B cell (primary cell): ENCODE measurements around the gene CA7. TPM values are rescaled to one million over a fixed set of nuclear protein-coding genes. Genes with fewer than 3 reads are reported as not detected.

Experiments used
- ATAC-seq: fragments of 200-7000 bp; cut with Tn5 transposase; one replicate; pipeline ENCODE4 v1.10.0; 2021; ENCODE audit warnings: low read depth, mild to moderate bottlenecking, moderate number of reproducible peaks, moderate library complexity
- CTCF ChIA-PET: fragments of 350-600 bp; sonication (Branson Sonifier 250); formaldehyde crosslinking; loops from one replicate; lab custom pipeline; 2021; ENCODE audit warnings: antibody characterized with exemption, inconsistent platforms; lab: Charles Lee
- POLR2A ChIA-PET: fragments of 350-600 bp; sonication (Branson Sonifier 250); formaldehyde crosslinking; loops from one replicate; lab custom pipeline; 2021; ENCODE audit warnings: antibody characterized with exemption; lab: Charles Lee
- DNase-seq: peaks from one replicate; pipeline ENCODE4 v3.0.0; 2013
- H2AFZ ChIP-seq: 2 replicates; pipeline ENCODE4 v1.6.1; 2012; ENCODE audit warnings: mild to moderate bottlenecking, low read depth, low read length; ENCODE audit not compliant: insufficient read depth, poor library complexity, severe bottlenecking
- H3K27ac ChIP-seq, 2 donors: 1 replicate in 1 of 2; 2 replicates in 1 of 2; pipeline ENCODE4 v1.5.1; 2012 to 2013; ENCODE audit warnings: low read length in 2 of 2, mild to moderate bottlenecking in 2 of 2, moderate library complexity in 1 of 2
- H3K27me3 ChIP-seq, 4 experiments: fragments of 200-600 bp in 1 of 4; sonication (generic) in 1 of 4; replicated peaks in 1 of 4; 1 replicate in 2 of 4; 2 replicates in 2 of 4; pipeline versions ENCODE4 v1.6.1 to v1.7.0; 2013 to 2016; ENCODE audit warnings: low read length in 3 of 4, mild to moderate bottlenecking in 2 of 4, mixed read lengths in 1 of 4, moderate library complexity in 1 of 4; ENCODE audit not compliant: insufficient read depth in 4 of 4, control insufficient read depth in 3 of 4; ENCODE audit errors: control extremely low read depth in 1 of 4
- H3K36me3 ChIP-seq, 2 experiments: replicated peaks in 1 of 2; 1 replicate in 1 of 2; 2 replicates in 1 of 2; pipeline versions ENCODE4 v1.6.1 to v1.7.1; 2013; ENCODE audit warnings: low read length in 1 of 2; ENCODE audit not compliant: insufficient read depth in 2 of 2, control insufficient read depth in 1 of 2; ENCODE audit errors: control extremely low read depth in 1 of 2, extremely low read depth in 1 of 2
- H3K4me1 ChIP-seq, 2 donors: fragments of 200-600 bp in 1 of 2; sonication (generic) in 1 of 2; 1 replicate in 1 of 2; 2 replicates in 1 of 2; pipeline versions ENCODE4 v1.5.1 to v1.6.1; 2013 to 2017; ENCODE audit warnings: low read length in 2 of 2; ENCODE audit not compliant: control insufficient read depth in 2 of 2, insufficient read depth in 2 of 2
- H3K4me2 ChIP-seq: replicated peaks from 2 replicates; pipeline ENCODE3; 2012; ENCODE audit warnings: mild to moderate bottlenecking, low read depth, low read length; ENCODE audit not compliant: poor library complexity, severe bottlenecking
- H3K4me3 ChIP-seq, 5 experiments: fragments of 200-600 bp in 1 of 5; sonication (generic) in 1 of 5; 1 replicate in 3 of 5; 2 replicates in 2 of 5; pipeline versions ENCODE4 v1.5.1 to v1.7.0; 2011 to 2016; ENCODE audit warnings: low read length in 4 of 5, mild to moderate bottlenecking in 4 of 5, low read depth in 2 of 5, control low read depth in 1 of 5, moderate library complexity in 1 of 5; ENCODE audit not compliant: insufficient read depth in 1 of 5; ENCODE audit errors: control extremely low read depth in 1 of 5, extremely low read depth in 1 of 5
- H3K79me2 ChIP-seq: fragments of 200-600 bp; sonication (generic); one replicate; pipeline ENCODE4 v1.6.0; 2016; ENCODE audit warnings: low read length; ENCODE audit not compliant: control insufficient read depth, insufficient read depth
- H3K9ac ChIP-seq: fragments of 200-600 bp; sonication (generic); 2 replicates; pipeline ENCODE4 v1.6.1; 2017; ENCODE audit warnings: mild to moderate bottlenecking, low read length, moderate library complexity
- H3K9me3 ChIP-seq, 3 donors: one replicate each; pipeline versions ENCODE4 v1.6.1 to v1.7.1; 2013; ENCODE audit warnings: low read length in 2 of 3; ENCODE audit not compliant: control insufficient read depth in 2 of 3, insufficient read depth in 1 of 3; ENCODE audit errors: control extremely low read depth in 1 of 3
- H4K20me1 ChIP-seq: 2 replicates; pipeline ENCODE4 v1.6.0; 2012; ENCODE audit warnings: mild to moderate bottlenecking, low read length; ENCODE audit not compliant: insufficient read depth, control insufficient read depth, poor library complexity, severe bottlenecking
- H3K27ac Mint-ChIP-seq: one replicate; pipeline ENCODE4 v1.8.0; 2021; ENCODE audit warnings: mixed read lengths
- H3K27me3 Mint-ChIP-seq: one replicate; pipeline ENCODE4 v1.8.0; 2021; ENCODE audit warnings: mixed read lengths
- H3K4me1 Mint-ChIP-seq: one replicate; pipeline ENCODE4 v1.8.0; 2021; ENCODE audit warnings: mixed read lengths
- H3K4me3 Mint-ChIP-seq: one replicate; pipeline ENCODE4 v1.8.0; 2021; ENCODE audit warnings: mixed read lengths
- H3K9me3 Mint-ChIP-seq: one replicate; pipeline ENCODE4 v1.8.0; 2022; ENCODE audit warnings: mixed read lengths; ENCODE audit not compliant: insufficient read depth
- CTCF ChIP-seq: fragments of 200-600 bp; IDR thresholded peaks from one replicate; pipeline ENCODE4 v1.8.0; 2022; ENCODE audit warnings: antibody characterized with exemption, mild to moderate bottlenecking
- EZH2 ChIP-seq: IDR thresholded peaks from 2 replicates; pipeline ENCODE4 v1.6.1; 2012; ENCODE audit warnings: borderline replicate concordance, low read depth, mild to moderate bottlenecking, moderate library complexity, low read length; ENCODE audit not compliant: insufficient read depth, poor library complexity, severe bottlenecking
- WGBS: methylation state at CpG from one replicate; pipeline ENCODE4 v1.1.5; 2013; ENCODE audit warnings: missing lambda C conversion rate; ENCODE audit not compliant: insufficient coverage; 5-methylcytosine and 5-hydroxymethylcytosine counted together
- intact Hi-C: fragments of 100-400 bp; cut with micrococcal nuclease; formaldehyde crosslinking; loops from one replicate; pipeline ENCODE4 v1.10.0; 2022
- polyA plus RNA-seq: library from polyadenylated mRNA; depleted of rRNA; stranded (reverse); fragments of >200 nt; gene quantifications from 2 replicates; pipeline ENCODE4 v1.2.3, GENCODE V29; 2012
- total RNA-seq, 2 donors: library from RNA; stranded (reverse); fragments of 120-200 nt in 1 of 2; gene quantifications; 1 replicate in 1 of 2; 2 replicates in 1 of 2; pipeline versions ENCODE4 v1.2.3 to v1.2.4, GENCODE V29; 2013 to 2022

Gene CA7
- total and polyA plus RNA-seq, 2 donors (not counting 1 experiment from before 2014, with no cell fraction given) = not detected

DNA sequence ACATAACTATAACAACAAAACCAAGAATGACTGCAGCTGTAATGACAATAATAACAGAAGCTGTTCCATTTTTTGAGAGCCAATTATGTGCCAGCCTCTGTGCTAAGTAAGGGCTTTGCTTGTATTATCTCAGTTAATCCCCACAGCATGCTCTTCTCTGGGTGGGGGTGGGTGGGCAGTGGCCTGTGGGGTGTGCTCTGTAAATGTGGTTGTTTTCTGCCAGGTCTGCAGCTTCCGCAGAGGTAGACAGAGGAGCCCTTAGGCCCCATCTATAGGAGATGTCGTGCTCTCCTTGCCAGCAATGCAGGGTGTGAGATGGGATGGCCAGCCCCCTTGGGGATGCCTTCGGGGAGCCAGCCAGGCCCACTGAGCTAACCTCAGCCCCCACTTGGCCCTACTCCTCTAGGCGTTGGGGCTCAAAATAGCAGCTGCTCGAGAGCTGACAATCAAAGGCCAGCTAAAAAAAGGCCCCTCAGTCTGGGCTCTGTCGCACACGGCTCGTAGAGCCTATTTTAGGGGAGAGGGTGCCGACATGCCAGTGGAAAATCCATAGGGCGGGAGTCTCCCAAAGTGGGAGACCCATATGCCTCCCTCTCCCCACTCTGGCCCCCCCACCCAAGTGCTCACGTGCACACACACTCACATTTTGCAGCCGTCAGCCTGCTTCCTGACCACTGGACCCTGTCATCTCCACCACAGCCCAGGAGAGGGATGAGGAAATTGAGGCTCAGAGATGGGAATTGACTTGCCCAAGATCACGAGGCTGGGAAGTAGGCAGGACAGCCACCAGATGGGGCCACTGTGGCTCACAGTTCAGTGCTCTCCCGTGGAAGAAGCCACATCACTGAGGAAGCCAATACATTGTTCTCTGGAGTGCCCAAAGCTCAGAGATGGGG is 58.7 kb downstream of the CA7 start:
- H3K4me1 Mint-ChIP-seq = no peaks in the 10 kb centered on the region
- Histone ChIP-seq H3K36me3 (no peaks in the 10 kb centered on the region), H2AFZ (no peak overlapping the region), H3K79me2 (no peaks in the 10 kb centered on the region), H3K27me3 (peaks cover 0 to 3% (median 0%) of the 10 kb centered on the region in 4 experiments), H3K4me2 (no peak overlapping the region), H3K9me3 (no peaks in the 10 kb centered on the region), H4K20me1 (no peaks in the 10 kb centered on the region), H3K4me3 (no peak overlapping the region), H3K4me1 (no peaks in the 10 kb centered on the region), H3K27ac (no peak overlapping the region), H3K9ac (no peak overlapping the region)
- ChIA-PET CTCF (interaction anchor here (0.7 kb wide), 1 partner anchor 35 kb away, joined by 3 read pairs; no protein-coding TSS in a partner anchor), POLR2A (no interaction called here)
- TF ChIP-seq EZH2 (no peak), CTCF (no peak)
- H3K4me3 Mint-ChIP-seq = no peak overlapping the region
- H3K27ac Mint-ChIP-seq = no peak overlapping the region
- intact Hi-C loops = no loop called here
- WGBS = 55% methylated on average over 11 of the region's 14 CpGs
- no peaks in the 10 kb centered on the region for H3K27me3 Mint-ChIP-seq
- DNase-seq (no peak), ATAC-seq (no peak)
- no peaks in the 10 kb centered on the region for H3K9me3 Mint-ChIP-seq

Other genes starting within 250 kb of the CA7 start
- 6.2 and 7.5 TPM in 2 replicates for gene CMTM3, start 239.7 kb upstream of the CA7 start, total RNA-seq
- gene CMTM3, start 239.7 kb upstream of the CA7 start, polyA plus RNA-seq = 8.7 and 10.9 TPM in 2 replicates
- gene CMTM4, start 147.7 kb upstream of the CA7 start, total RNA-seq = 0.59 and 0.68 TPM in 2 replicates
- 0.06 and 0.37 TPM in 2 replicates for gene CMTM4, start 147.7 kb upstream of the CA7 start, polyA plus RNA-seq
- gene DYNC1LI2, start 92.8 kb upstream of the CA7 start, total RNA-seq = 109 and 111 TPM in 2 replicates
- gene DYNC1LI2, start 92.8 kb upstream of the CA7 start, polyA plus RNA-seq = 33.9 and 78.3 TPM in 2 replicates
- 0.71 TPM in 1 of 2 replicates, not detected in the other for gene TERB1, start 42.8 kb upstream of the CA7 start, total RNA-seq
- gene TERB1, start 42.8 kb upstream of the CA7 start, polyA plus RNA-seq = not detected in 2 replicates
- 57.6 and 62.5 TPM in 2 replicates for gene NAE1, start 13.4 kb upstream of the CA7 start, total RNA-seq
- gene NAE1, start 13.4 kb upstream of the CA7 start, polyA plus RNA-seq = 19.3 and 28.5 TPM in 2 replicates
- gene PDP2, start 36.1 kb downstream of the CA7 start, total RNA-seq = 15.0 and 18.7 TPM in 2 replicates
- gene PDP2, start 36.1 kb downstream of the CA7 start, polyA plus RNA-seq = 1.9 and 2.7 TPM in 2 replicates
- not detected in 2 replicates for gene CDH16, start 74.5 kb downstream of the CA7 start, total RNA-seq
- gene CDH16, start 74.5 kb downstream of the CA7 start, polyA plus RNA-seq = not detected in 2 replicates
- gene RRAD, start 81.1 kb downstream of the CA7 start, total RNA-seq = 0.64 and 0.80 TPM in 2 replicates
- gene RRAD, start 81.1 kb downstream of the CA7 start, polyA plus RNA-seq = 1.9 and 4.1 TPM in 2 replicates
- 55.4 and 60.6 TPM in 2 replicates for gene CIAO2B, start 90.0 kb downstream of the CA7 start, total RNA-seq
- gene CIAO2B, start 90.0 kb downstream of the CA7 start, polyA plus RNA-seq = 139 and 159 TPM in 2 replicates
- gene CES2, start 91.1 kb downstream of the CA7 start, total RNA-seq = 39.4 and 47.8 TPM in 2 replicates
- gene CES2, start 91.1 kb downstream of the CA7 start, polyA plus RNA-seq = 23.5 and 24.4 TPM in 2 replicates
- gene CES3, start 116.9 kb downstream of the CA7 start, total RNA-seq = 0.32 and 0.42 TPM in 2 replicates
- gene CES3, start 116.9 kb downstream of the CA7 start, polyA plus RNA-seq = 0.25 and 1.1 TPM in 2 replicates
- gene CES4A, start 144.2 kb downstream of the CA7 start, total RNA-seq = 8.4 and 10.4 TPM in 2 replicates
- 17.3 and 18.9 TPM in 2 replicates for gene CES4A, start 144.2 kb downstream of the CA7 start, polyA plus RNA-seq
- gene CBFB, start 184.7 kb downstream of the CA7 start, total RNA-seq = 89.0 and 101 TPM in 2 replicates
- gene CBFB, start 184.7 kb downstream of the CA7 start, polyA plus RNA-seq = 19.5 and 43.2 TPM in 2 replicates